HepG2 (cell line): ENCODE measurements around the gene FAM210A. TPM values are rescaled to one million over a fixed set of nuclear protein-coding genes. Genes with fewer than 3 reads are reported as not detected.

ENCODE experiments used
- ATAC-seq: fragments of 200-7000 bp; cut with Tn5 transposase; 3 replicates; pipeline ENCODE4 v1.9.1; 2020; ENCODE audit warnings: mild to moderate bottlenecking, moderate library complexity
- BruUV-seq: library from RNA; stranded (reverse); fragments of 400-500 nt; replicated peaks from 2 replicates; lab custom pipeline; 2021; lab: Mats Ljungman, UMichigan
- CTCF ChIA-PET: fragments of 300-600 bp; formaldehyde crosslinking; extraction: SDS; loops from one replicate; lab custom pipeline; 2021; ENCODE audit warnings: low total read pairs, inconsistent platforms, low intra/inter-chr PET ratio; lab: Yijun Ruan, JAX
- POLR2A ChIA-PET: fragments of 350-600 bp; sonication (Branson Sonifier 250); formaldehyde crosslinking; loops from one replicate; lab custom pipeline; 2020; ENCODE audit warnings: antibody characterized with exemption, inconsistent platforms; lab: Yijun Ruan, JAX
- DNase-seq: peaks from one replicate; pipeline ENCODE4 v3.0.0-alpha.2; 2015; ENCODE audit warnings: low spot score
- FAIRE-seq: peaks from 3 replicates; lab custom pipeline; 2011; peaks lifted over from hg19 to GRCh38; lab: Jason Lieb, UNC
- H2AFZ ChIP-seq: one replicate; pipeline ENCODE4 v1.6.1; 2011; ENCODE audit warnings: low read length, inconsistent platforms
- H3K27ac ChIP-seq: fragments of 300-600 bp; 3 replicates; pipeline ENCODE4 v1.8.0; 2011; ENCODE audit warnings: mixed run types, mild to moderate bottlenecking, mixed read lengths, low read length, inconsistent platforms; ENCODE audit not compliant: insufficient read depth; ENCODE audit errors: extremely low read length
- H3K27me3 ChIP-seq, 2 experiments: fragments of 200-600 bp in 1 of 2; 2 replicates in 1 of 2; 3 replicates in 1 of 2; pipeline versions ENCODE4 v1.6.0 to v1.8.0; 2011; ENCODE audit warnings: low read length in 2 of 2, mild to moderate bottlenecking in 2 of 2, moderate library complexity in 2 of 2, inconsistent platforms in 1 of 2; ENCODE audit not compliant: insufficient read depth in 2 of 2, control insufficient read depth in 1 of 2
- H3K36me3 ChIP-seq, 2 experiments: fragments of 200-600 bp in 1 of 2; replicated peaks in 1 of 2; 2 replicates in 1 of 2; 3 replicates in 1 of 2; pipeline versions ENCODE4 v1.5.1 to v1.8.0; 2011; ENCODE audit warnings: low read length in 2 of 2, inconsistent platforms in 1 of 2; ENCODE audit not compliant: insufficient read depth in 2 of 2, control insufficient read depth in 1 of 2
- H3K4me1 ChIP-seq: 2 replicates; pipeline ENCODE4 v1.5.1; 2012; ENCODE audit warnings: low read length, inconsistent platforms; ENCODE audit not compliant: insufficient read depth
- H3K4me2 ChIP-seq: 2 replicates; pipeline ENCODE4 v1.6.0; 2011; ENCODE audit warnings: low read depth, low read length, inconsistent platforms
- H3K4me3 ChIP-seq, 3 experiments: fragments of 200-600 bp in 1 of 3; sonication (generic), shearing (Covaris generic) in 1 of 3; replicated peaks in 1 of 3; 2 replicates each; pipeline ENCODE4 v1.5.1; 2011 to 2016; ENCODE audit warnings: low read length in 3 of 3, inconsistent platforms in 2 of 3, low read depth in 2 of 3, mild to moderate bottlenecking in 2 of 3, control low read depth in 1 of 3, mixed read lengths in 1 of 3; ENCODE audit not compliant: insufficient read depth in 1 of 3
- H3K79me2 ChIP-seq: one replicate; pipeline ENCODE4 v1.6.1; 2011; ENCODE audit warnings: low read length, inconsistent platforms; ENCODE audit not compliant: insufficient read depth
- H3K9ac ChIP-seq: 2 replicates; pipeline ENCODE4 v1.6.0; 2011; ENCODE audit warnings: mild to moderate bottlenecking, low read depth, low read length, inconsistent platforms; ENCODE audit not compliant: insufficient read depth
- H3K9me3 ChIP-seq: 2 replicates; pipeline ENCODE4 v1.5.1; 2012; ENCODE audit warnings: mild to moderate bottlenecking, low read length
- H4K20me1 ChIP-seq: 2 replicates; pipeline ENCODE4 v1.6.0; 2011; ENCODE audit warnings: inconsistent platforms, mild to moderate bottlenecking, low read length, moderate library complexity; ENCODE audit not compliant: insufficient read depth
- ELF1 ChIP-seq: sonication (generic); formaldehyde crosslinking; IDR thresholded peaks from 2 replicates; pipeline ENCODE4 v1.4.0; 2020; ENCODE audit warnings: missing genetic modification reagents
- HHEX ChIP-seq: IDR thresholded peaks from 2 replicates; pipeline ENCODE4 v1.6.1; 2016; ENCODE audit warnings: control low read depth
- TRIM24 ChIP-seq: sonication (generic); formaldehyde crosslinking; IDR thresholded peaks from 2 replicates; pipeline ENCODE4 v1.8.0; 2022; ENCODE audit warnings: mild to moderate bottlenecking, missing genetic modification reagents
- ZIK1 ChIP-seq: sonication (generic); formaldehyde crosslinking; IDR thresholded peaks from 2 replicates; pipeline ENCODE4 v1.5.0; 2020; ENCODE audit warnings: mild to moderate bottlenecking, low read depth, missing genetic modification reagents, borderline replicate concordance
- ZMYM3 ChIP-seq: sonication (generic); formaldehyde crosslinking; IDR thresholded peaks from 2 replicates; pipeline ENCODE4 v1.5.1; 2020; ENCODE audit warnings: mild to moderate bottlenecking, missing genetic modification reagents
- ZNF17 ChIP-seq: sonication (generic); formaldehyde crosslinking; IDR thresholded peaks from 2 replicates; pipeline ENCODE4 v1.5.0; 2020; ENCODE audit warnings: mild to moderate bottlenecking, missing genetic modification reagents
- ZNF30 ChIP-seq: sonication (generic); formaldehyde crosslinking; IDR thresholded peaks from 2 replicates; pipeline ENCODE4 v1.5.0; 2020; ENCODE audit warnings: mild to moderate bottlenecking, missing genetic modification reagents
- ZNF776 ChIP-seq: sonication (generic); formaldehyde crosslinking; IDR thresholded peaks from 2 replicates; pipeline ENCODE4 v1.4.0; 2020; ENCODE audit warnings: mild to moderate bottlenecking, missing genetic modification reagents
- ZNF780A ChIP-seq: sonication (generic); formaldehyde crosslinking; IDR thresholded peaks from 2 replicates; pipeline ENCODE4 v1.8.0; 2022; ENCODE audit warnings: mild to moderate bottlenecking, missing genetic modification reagents, moderate library complexity
- ZZZ3 ChIP-seq: sonication (generic); formaldehyde crosslinking; IDR thresholded peaks from 2 replicates; pipeline ENCODE4 v1.4.0; 2020; ENCODE audit warnings: missing genetic modification reagents, mild to moderate bottlenecking, borderline replicate concordance
- WGBS: methylation state at CpG from one replicate; pipeline ENCODE4 v1.1.6; 2017; ENCODE audit warnings: low lambda C conversion rate; 5-methylcytosine and 5-hydroxymethylcytosine counted together
- in situ Hi-C: cut with HindIII; loops from 2 replicates; pipeline ENCODE4 v1.10.0; 2017; ENCODE audit warnings: low pct_unique_long_range_greater_than_20kb; ENCODE audit not compliant: extremely low pct_ligation_motif_present
- intact Hi-C: fragments of 100-400 bp; cut with micrococcal nuclease; formaldehyde crosslinking; loops from one replicate; pipeline ENCODE4 v1.10.0; 2022; ENCODE audit not compliant: unreplicated experiment
- polyA plus RNA-seq, 8 experiments: library from polyadenylated mRNA; depleted of rRNA in 3 of 8; stranded (reverse) in 7 of 8; unstranded in 1 of 8; fragments of >200 nt; fragmentation: Illumina TruSeq in 4 of 8; extraction: Trizol in 4 of 8; gene quantifications; 2 replicates each; pipeline versions ENCODE4 v1.2.1 to v1.2.3, GENCODE V29; 2011 to 2016; ENCODE audit warnings: low read depth in 4 of 8, missing spikeins in 1 of 8, mixed read lengths in 1 of 8; ENCODE audit not compliant: insufficient read depth in 1 of 8
- total RNA-seq, 5 experiments: library from RNA; depleted of rRNA; stranded (reverse); fragments of >200 nt; fragmentation: Illumina TruSeq; extraction: Trizol; gene quantifications; 2 replicates each; pipeline ENCODE4 v1.2.3, GENCODE V29; 2016; ENCODE audit warnings: low read depth in 1 of 5
- TF ChIP-seq, protein P1 (sequence below): sonication (generic); formaldehyde crosslinking; IDR thresholded peaks from 2 replicates; pipeline ENCODE4 v1.8.1; 2022; ENCODE audit warnings: low read depth, mild to moderate bottlenecking, missing genetic modification reagents
- TF ChIP-seq, protein P2 (sequence below): sonication (generic); formaldehyde crosslinking; IDR thresholded peaks from 2 replicates; pipeline ENCODE4 v1.5.1; 2020; ENCODE audit warnings: missing genetic modification reagents, mild to moderate bottlenecking, borderline replicate concordance

FAM210A gene
- total and polyA plus RNA-seq, 2 of the 13 experiments (the other 11 are each of a cell fraction or from before 2014, with no cell fraction given), result 33.2 to 37.5 TPM

DNA sequence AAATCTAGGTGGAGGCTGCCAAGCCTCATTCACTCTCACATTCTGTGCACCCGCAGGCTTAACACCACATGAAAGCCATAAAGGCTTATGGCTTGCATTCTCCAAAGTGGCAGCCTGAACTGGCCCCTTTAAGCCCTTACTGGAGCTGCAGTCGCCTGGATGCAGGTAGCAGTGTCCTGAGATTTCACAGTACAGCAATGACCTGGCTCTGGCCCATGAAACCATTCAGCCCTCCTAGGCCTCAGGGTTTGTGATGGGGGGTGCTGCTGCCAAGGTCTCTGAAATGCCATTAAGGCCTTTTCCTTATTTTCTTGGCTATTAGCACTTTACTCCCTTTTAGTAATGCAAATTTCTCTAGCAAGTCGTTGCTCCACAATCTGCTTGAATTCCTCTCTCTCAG is 48.7 kb upstream of the FAM210A start:
- ChIA-PET POLR2A (no interaction called here), CTCF (no interaction called here)
- DNase-seq, result no peak
- 0% methylated on average over 1 of the region's 3 CpGs for WGBS
- H3K4me3 ChIP-seq, result no peak overlapping the region
- no peak overlapping the region for H3K27ac ChIP-seq
- ATAC-seq, result no peak
- no peak overlapping the region for H2AFZ ChIP-seq
- no peak for FAIRE-seq
- no peaks in the 10 kb centered on the region for H4K20me1 ChIP-seq
- no peaks in the 10 kb centered on the region for H3K36me3 ChIP-seq
- no peak overlapping the region for H3K9ac ChIP-seq
- intact Hi-C loops (no loop called here), in situ Hi-C loops (loop anchor here (25.0 kb wide), 1 partner anchor 213 kb away; no protein-coding TSS in a partner anchor)
- H3K4me1 ChIP-seq, result no peaks in the 10 kb centered on the region
- no TSS peak for BruUV-seq
- H3K9me3 ChIP-seq, result no peaks in the 10 kb centered on the region
- TF ChIP-seq, protein P1, sequence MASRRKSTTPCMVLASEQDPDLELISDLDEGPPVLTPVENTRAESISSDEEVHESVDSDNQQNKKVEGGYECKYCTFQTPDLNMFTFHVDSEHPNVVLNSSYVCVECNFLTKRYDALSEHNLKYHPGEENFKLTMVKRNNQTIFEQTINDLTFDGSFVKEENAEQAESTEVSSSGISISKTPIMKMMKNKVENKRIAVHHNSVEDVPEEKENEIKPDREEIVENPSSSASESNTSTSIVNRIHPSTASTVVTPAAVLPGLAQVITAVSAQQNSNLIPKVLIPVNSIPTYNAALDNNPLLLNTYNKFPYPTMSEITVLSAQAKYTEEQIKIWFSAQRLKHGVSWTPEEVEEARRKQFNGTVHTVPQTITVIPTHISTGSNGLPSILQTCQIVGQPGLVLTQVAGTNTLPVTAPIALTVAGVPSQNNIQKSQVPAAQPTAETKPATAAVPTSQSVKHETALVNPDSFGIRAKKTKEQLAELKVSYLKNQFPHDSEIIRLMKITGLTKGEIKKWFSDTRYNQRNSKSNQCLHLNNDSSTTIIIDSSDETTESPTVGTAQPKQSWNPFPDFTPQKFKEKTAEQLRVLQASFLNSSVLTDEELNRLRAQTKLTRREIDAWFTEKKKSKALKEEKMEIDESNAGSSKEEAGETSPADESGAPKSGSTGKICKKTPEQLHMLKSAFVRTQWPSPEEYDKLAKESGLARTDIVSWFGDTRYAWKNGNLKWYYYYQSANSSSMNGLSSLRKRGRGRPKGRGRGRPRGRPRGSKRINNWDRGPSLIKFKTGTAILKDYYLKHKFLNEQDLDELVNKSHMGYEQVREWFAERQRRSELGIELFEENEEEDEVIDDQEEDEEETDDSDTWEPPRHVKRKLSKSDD (CRISPR knock-in tag), result no peak
- TF ChIP-seq TRIM24 (CRISPR knock-in tag) (no peak), ZNF776 (no peak), ZNF30 (CRISPR knock-in tag) (no peak), ZIK1 (CRISPR knock-in tag) (no peak), ZNF17 (no peak), ZZZ3 (CRISPR knock-in tag) (no peak), ZNF780A (CRISPR knock-in tag) (no peak), ZMYM3 (CRISPR knock-in tag) (no peak), HHEX (CRISPR knock-in tag) (no peak), ELF1 (CRISPR knock-in tag) (no peak)
- TF ChIP-seq, protein P2, sequence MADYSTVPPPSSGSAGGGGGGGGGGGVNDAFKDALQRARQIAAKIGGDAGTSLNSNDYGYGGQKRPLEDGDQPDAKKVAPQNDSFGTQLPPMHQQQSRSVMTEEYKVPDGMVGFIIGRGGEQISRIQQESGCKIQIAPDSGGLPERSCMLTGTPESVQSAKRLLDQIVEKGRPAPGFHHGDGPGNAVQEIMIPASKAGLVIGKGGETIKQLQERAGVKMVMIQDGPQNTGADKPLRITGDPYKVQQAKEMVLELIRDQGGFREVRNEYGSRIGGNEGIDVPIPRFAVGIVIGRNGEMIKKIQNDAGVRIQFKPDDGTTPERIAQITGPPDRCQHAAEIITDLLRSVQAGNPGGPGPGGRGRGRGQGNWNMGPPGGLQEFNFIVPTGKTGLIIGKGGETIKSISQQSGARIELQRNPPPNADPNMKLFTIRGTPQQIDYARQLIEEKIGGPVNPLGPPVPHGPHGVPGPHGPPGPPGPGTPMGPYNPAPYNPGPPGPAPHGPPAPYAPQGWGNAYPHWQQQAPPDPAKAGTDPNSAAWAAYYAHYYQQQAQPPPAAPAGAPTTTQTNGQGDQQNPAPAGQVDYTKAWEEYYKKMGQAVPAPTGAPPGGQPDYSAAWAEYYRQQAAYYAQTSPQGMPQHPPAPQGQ (CRISPR knock-in tag), result no peak
- H3K4me2 ChIP-seq, result no peak overlapping the region
- no peaks in the 10 kb centered on the region for H3K27me3 ChIP-seq
- H3K79me2 ChIP-seq, result no peaks in the 10 kb centered on the region
